ENCODE results near the gene DPEP2. TPM values are rescaled to one million over a fixed set of nuclear protein-coding genes. Genes with fewer than 3 reads are reported as not detected.

The DPEP2 gene
- total and polyA plus RNA-seq, 2 of the 13 experiments (the other 11 are each of a cell fraction or from before 2014, with no cell fraction given) = 0.18 TPM; not detected in 1

- TF ChIP-seq, protein P1, sequence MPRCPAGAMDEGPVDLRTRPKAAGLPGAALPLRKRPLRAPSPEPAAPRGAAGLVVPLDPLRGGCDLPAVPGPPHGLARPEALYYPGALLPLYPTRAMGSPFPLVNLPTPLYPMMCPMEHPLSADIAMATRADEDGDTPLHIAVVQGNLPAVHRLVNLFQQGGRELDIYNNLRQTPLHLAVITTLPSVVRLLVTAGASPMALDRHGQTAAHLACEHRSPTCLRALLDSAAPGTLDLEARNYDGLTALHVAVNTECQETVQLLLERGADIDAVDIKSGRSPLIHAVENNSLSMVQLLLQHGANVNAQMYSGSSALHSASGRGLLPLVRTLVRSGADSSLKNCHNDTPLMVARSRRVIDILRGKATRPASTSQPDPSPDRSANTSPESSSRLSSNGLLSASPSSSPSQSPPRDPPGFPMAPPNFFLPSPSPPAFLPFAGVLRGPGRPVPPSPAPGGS (CRISPR knock-in tag; IDR thresholded peaks at IDR 0.05) = peak; percentile 81
- no peak for TF ChIP-seq POLR2AphosphoS5 (IDR thresholded peaks at IDR 0.05; ENCODE audit: low read depth, low read length)
- no peak for TF ChIP-seq THRA (CRISPR knock-in tag; IDR thresholded peaks at IDR 0.05; ENCODE audit: borderline replicate concordance)
- TF ChIP-seq ZNF569 (CRISPR knock-in tag; IDR thresholded peaks at IDR 0.05; ENCODE audit: borderline replicate concordance) = peak; percentile 31; the same call in 1 of the 2 replicates
- no peak for TF ChIP-seq ZNF562 (CRISPR knock-in tag; IDR thresholded peaks at IDR 0.05; ENCODE audit: borderline replicate concordance)
- TF ChIP-seq ZNF138 (CRISPR knock-in tag; IDR thresholded peaks at IDR 0.05; ENCODE audit: low read depth) = no peak
- TF ChIP-seq LBX2 (CRISPR knock-in tag; IDR thresholded peaks at IDR 0.05; ENCODE audit: borderline replicate concordance) = 0 out of 2 replicates have a peak, but pooled peaks have one; percentile 45
- TF ChIP-seq NBN (conservative IDR thresholded peaks at IDR 0.05) = no peak
- peak; percentile 20; the same call in 1 of the 2 replicates for TF ChIP-seq ZNF710 (CRISPR knock-in tag; IDR thresholded peaks at IDR 0.05; ENCODE audit: borderline replicate concordance)
- 0 out of 2 replicates have a peak, but pooled peaks have one; percentile 5 for TF ChIP-seq GATAD1 (CRISPR knock-in tag; IDR thresholded peaks at IDR 0.05)
- TF ChIP-seq GLI4 (CRISPR knock-in tag; IDR thresholded peaks at IDR 0.05; ENCODE audit: borderline replicate concordance) = 0 out of 2 replicates have a peak, but pooled peaks have one; percentile 84
- TF ChIP-seq GATAD2A (CRISPR knock-in tag; IDR thresholded peaks at IDR 0.05) = peak; percentile 31
- TF ChIP-seq, protein P2, sequence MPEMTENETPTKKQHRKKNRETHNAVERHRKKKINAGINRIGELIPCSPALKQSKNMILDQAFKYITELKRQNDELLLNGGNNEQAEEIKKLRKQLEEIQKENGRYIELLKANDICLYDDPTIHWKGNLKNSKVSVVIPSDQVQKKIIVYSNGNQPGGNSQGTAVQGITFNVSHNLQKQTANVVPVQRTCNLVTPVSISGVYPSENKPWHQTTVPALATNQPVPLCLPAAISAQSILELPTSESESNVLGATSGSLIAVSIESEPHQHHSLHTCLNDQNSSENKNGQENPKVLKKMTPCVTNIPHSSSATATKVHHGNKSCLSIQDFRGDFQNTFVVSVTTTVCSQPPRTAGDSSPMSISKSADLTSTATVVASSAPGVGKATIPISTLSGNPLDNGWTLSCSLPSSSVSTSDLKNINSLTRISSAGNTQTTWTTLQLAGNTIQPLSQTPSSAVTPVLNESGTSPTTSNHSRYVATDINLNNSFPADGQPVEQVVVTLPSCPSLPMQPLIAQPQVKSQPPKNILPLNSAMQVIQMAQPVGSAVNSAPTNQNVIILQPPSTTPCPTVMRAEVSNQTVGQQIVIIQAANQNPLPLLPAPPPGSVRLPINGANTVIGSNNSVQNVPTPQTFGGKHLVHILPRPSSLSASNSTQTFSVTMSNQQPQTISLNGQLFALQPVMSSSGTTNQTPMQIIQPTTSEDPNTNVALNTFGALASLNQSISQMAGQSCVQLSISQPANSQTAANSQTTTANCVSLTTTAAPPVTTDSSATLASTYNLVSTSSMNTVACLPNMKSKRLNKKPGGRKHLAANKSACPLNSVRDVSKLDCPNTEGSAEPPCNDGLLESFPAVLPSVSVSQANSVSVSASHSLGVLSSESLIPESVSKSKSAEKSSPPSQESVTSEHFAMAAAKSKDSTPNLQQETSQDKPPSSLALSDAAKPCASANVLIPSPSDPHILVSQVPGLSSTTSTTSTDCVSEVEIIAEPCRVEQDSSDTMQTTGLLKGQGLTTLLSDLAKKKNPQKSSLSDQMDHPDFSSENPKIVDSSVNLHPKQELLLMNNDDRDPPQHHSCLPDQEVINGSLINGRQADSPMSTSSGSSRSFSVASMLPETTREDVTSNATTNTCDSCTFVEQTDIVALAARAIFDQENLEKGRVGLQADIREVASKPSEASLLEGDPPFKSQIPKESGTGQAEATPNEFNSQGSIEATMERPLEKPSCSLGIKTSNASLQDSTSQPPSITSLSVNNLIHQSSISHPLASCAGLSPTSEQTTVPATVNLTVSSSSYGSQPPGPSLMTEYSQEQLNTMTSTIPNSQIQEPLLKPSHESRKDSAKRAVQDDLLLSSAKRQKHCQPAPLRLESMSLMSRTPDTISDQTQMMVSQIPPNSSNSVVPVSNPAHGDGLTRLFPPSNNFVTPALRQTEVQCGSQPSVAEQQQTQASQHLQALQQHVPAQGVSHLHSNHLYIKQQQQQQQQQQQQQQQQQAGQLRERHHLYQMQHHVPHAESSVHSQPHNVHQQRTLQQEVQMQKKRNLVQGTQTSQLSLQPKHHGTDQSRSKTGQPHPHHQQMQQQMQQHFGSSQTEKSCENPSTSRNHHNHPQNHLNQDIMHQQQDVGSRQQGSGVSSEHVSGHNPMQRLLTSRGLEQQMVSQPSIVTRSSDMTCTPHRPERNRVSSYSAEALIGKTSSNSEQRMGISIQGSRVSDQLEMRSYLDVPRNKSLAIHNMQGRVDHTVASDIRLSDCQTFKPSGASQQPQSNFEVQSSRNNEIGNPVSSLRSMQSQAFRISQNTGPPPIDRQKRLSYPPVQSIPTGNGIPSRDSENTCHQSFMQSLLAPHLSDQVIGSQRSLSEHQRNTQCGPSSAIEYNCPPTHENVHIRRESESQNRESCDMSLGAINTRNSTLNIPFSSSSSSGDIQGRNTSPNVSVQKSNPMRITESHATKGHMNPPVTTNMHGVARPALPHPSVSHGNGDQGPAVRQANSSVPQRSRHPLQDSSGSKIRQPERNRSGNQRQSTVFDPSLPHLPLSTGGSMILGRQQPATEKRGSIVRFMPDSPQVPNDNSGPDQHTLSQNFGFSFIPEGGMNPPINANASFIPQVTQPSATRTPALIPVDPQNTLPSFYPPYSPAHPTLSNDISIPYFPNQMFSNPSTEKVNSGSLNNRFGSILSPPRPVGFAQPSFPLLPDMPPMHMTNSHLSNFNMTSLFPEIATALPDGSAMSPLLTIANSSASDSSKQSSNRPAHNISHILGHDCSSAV (CRISPR knock-in tag; IDR thresholded peaks at IDR 0.05; ENCODE audit: borderline replicate concordance) = peak; percentile 61; the same call in 1 of the 2 replicates
These were observed 56.6 kb downstream of the DPEP2 start (continued) for GRCh38 chr16:67942510-67943255.

Data from HepG2 (cell line).